C4-2B (cell line): ENCODE measurements around the gene POU4F3.
"Not testable (repeated sequence)": the region's sequence is repeated elsewhere in the genome, so short reads cannot be mapped to it uniquely, and the experiment has no call there.

Experiments
- H3K27ac ChIP-seq: fragments of 450-650 bp; 2 replicates; pipeline ENCODE4 v1.5.1; 2017
- ZFX ChIP-seq: fragments of 450-650 bp; IDR thresholded peaks from 2 replicates; pipeline ENCODE4 v1.6.1; 2017
- TF ChIP-seq, protein P1 (sequence below): fragments of 450-650 bp; conservative IDR thresholded peaks from 2 replicates; pipeline ENCODE4 v1.5.1; 2017; ENCODE audit warnings: mild to moderate bottlenecking

Gene POU4F3, protein sequence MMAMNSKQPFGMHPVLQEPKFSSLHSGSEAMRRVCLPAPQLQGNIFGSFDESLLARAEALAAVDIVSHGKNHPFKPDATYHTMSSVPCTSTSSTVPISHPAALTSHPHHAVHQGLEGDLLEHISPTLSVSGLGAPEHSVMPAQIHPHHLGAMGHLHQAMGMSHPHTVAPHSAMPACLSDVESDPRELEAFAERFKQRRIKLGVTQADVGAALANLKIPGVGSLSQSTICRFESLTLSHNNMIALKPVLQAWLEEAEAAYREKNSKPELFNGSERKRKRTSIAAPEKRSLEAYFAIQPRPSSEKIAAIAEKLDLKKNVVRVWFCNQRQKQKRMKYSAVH

DNA sequence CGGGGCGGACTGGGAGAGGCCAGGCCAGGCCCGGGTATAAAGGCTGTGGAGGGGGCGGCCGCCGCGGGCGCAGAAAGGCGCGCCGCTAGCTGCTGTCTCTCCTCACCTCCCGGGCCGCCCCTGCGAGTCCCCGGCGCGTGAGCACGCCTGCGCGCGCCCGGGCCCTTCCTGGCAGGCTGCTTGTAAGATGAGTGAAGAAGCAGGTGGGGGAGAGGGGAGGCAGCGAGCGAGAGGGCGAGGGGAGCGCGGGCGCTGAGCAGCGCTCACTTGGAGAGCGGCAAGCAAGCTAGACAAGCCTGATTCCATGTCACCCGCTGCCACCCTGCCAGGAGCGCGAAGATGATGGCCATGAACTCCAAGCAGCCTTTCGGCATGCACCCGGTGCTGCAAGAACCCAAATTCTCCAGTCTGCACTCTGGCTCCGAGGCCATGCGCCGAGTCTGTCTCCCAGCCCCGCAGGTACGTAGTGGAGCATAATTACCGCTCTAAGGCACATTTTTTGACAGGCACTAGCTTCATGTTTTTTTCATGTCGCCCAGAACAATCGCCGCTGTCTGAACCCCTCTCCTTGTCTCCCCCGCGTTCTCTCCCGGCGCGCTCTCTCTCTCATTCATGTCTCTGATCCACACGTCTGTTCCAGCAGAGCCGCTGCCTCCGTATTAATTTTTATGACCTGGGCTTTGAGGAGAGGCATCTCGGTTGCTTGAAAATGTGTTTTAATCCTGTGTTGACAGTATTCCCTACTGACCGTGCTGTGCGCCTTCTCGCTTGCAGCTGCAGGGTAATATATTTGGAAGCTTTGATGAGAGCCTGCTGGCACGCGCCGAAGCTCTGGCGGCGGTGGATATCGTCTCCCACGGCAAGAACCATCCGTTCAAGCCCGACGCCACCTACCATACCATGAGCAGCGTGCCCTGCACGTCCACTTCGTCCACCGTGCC lies at the start of gene POU4F3:
TSS of gene POU4F3 (plus strand) at position 66 of the 941 bp plus-strand sequence. CDS start at position 340, 274 bp downstream.
- H3K27ac ChIP-seq = no peak within 1 kb of the TSS
- TF ChIP-seq ZFX = no peak
- TF ChIP-seq, protein P1, sequence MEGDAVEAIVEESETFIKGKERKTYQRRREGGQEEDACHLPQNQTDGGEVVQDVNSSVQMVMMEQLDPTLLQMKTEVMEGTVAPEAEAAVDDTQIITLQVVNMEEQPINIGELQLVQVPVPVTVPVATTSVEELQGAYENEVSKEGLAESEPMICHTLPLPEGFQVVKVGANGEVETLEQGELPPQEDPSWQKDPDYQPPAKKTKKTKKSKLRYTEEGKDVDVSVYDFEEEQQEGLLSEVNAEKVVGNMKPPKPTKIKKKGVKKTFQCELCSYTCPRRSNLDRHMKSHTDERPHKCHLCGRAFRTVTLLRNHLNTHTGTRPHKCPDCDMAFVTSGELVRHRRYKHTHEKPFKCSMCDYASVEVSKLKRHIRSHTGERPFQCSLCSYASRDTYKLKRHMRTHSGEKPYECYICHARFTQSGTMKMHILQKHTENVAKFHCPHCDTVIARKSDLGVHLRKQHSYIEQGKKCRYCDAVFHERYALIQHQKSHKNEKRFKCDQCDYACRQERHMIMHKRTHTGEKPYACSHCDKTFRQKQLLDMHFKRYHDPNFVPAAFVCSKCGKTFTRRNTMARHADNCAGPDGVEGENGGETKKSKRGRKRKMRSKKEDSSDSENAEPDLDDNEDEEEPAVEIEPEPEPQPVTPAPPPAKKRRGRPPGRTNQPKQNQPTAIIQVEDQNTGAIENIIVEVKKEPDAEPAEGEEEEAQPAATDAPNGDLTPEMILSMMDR = no peak

DNA sequence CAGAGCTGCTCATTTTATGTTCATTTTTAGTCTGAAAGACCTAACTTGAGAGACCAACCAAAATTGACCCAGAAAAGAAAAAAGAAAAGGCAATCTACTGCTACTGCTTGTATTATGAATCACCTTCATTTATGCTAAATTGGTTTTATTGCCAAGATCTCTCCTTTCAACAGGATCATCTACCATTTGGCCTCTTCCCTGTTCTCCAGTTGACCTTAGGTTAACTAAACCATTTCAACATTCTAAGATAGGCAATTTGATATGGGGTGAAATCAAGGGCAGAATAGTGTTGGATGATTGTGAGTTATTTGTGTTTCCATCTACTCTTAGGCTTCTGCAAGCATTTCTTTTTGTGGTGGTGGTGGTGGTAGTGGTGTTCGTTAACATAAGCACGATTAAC lies 48.3 kb upstream of the POU4F3 start:
- TF ChIP-seq ZFX = no peak
- H3K27ac ChIP-seq = no peak overlapping the region

DNA sequence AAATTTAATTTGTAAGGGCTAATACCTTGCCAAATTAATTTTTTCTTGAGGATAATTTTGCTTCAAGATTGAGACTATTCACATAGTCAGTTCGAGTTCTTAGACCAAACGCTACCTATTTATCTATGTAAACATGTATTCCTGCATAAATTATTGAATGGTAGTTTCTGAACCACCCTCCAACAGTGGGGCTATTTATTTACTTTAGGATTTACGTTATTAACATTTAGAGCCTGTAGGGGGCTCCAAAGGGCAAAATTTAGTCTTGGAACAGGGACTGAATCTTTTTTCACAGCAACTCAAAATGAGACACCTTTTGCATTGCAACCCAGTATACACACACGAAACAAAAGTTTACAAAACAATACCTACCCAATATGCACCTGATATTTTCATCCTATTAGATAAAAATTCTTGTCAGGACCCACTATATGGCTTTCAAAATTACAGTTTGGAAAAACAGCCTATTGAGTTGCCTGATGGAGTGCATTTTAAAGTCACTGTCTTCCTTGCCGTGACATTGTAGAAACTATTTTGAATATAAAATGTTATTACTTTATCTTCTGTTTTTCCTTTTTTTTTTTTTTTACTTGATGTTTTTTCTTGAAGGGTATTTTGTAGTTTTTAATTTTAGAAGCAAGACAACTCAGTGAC lies 47.1 kb upstream of the POU4F3 start:
- TF ChIP-seq ZFX = no peak
- TF ChIP-seq, protein P1 = peak; percentile 83
- no peak overlapping the region for H3K27ac ChIP-seq

DNA sequence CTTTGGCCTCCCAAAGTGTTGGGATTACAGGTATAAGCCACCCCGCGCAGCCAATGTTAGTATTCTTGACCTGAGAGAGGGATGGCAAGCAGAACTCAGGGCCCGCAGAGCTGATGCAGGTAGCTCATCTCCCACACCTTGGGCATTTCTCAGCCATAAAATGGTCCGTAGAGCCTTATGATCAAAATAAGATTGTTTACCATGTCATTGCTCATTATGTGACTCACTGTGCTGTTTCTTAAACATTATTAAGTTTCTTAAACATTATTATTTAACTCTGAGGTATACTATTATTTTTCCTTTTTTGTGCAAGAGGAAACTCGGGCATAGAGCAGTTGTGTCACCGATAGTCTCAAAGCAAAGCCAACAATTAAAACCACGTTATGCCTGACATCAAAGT lies 42.4 kb upstream of the POU4F3 start:
- TF ChIP-seq ZFX = no peak
- TF ChIP-seq, protein P1 = no peak

DNA sequence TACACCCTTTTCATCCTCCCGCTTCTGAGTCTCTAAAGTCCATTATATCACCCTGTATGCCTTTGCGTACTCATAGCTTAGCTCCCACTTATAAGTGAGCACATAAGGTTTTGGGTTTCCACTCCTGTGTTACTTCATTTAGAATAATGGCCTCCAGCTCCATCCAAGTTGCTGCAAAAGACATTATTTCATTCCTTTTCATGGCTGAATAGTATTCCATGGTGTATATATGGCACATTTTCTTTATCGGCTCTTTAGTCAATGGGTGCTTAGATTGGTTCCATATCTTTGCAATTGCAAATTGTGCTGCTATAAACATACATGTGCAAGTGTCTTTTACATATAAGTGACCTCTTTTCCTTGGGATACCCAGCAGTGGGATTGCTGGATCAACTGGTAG lies 39.7 kb upstream of the POU4F3 start:
- not testable (repeated sequence) for H3K27ac ChIP-seq

More for the DNA sequence above, 42.4 kb upstream of the POU4F3 start:
- no peak overlapping the region for H3K27ac ChIP-seq

DNA sequence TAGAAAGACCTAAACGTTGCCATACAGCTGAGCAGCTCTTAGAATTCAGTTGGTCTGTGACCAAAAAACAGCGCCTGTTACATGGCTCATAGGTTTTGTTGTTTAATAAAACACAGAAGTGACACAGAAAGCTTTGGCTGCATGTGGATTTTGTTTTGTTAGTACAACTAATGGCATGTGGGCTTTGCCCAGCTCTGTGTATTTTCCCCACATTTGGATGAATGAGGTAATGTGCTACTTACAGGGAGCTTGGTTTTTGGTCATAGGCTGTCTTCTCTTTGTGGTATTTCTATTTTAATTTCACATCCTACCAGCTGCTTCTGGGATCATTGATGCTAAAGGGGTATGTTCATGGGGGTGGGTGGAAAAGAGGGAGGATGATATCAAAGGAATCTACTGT lies 37.0 kb upstream of the POU4F3 start:
- H3K27ac ChIP-seq = no peak overlapping the region
- TF ChIP-seq ZFX = no peak
- TF ChIP-seq, protein P1 = no peak

DNA sequence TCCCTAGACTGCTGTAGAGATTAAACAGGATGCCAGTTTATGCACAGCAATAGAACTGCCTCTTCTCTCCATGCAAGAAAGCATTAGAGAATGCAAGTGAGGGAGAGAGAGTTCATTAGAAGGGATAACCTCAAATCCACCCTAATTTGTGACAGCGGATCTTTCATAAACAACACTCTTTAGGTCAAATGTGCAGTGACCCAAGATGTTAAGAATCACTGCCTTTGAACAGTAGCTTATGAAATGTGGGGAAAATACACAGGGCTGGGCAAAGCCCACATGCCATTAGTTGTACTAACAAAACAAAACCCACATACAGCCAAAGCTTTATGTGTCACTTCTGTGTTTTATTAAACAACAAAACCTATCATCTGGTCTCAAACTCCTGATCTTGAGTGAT lies 36.2 kb upstream of the POU4F3 start:
- H3K27ac ChIP-seq = no peak overlapping the region

More for the DNA sequence above, 36.2 kb upstream of the POU4F3 start:
- TF ChIP-seq, protein P1 = no peak
- TF ChIP-seq ZFX = no peak
